AG04449 (cell line): ENCODE results near the gene SLC49A3.
"Not testable (repeated sequence)": the region's sequence is repeated elsewhere in the genome, so short reads cannot be mapped to it uniquely, and the experiment has no call there.

ENCODE experiments used
- CTCF ChIA-PET: fragments of 350-600 bp; formaldehyde crosslinking; extraction: SDS; loops from one replicate; lab custom pipeline; 2021; ENCODE audit warnings: antibody characterized with exemption; lab: Yijun Ruan, JAX
- POLR2A ChIA-PET: fragments of 400-600, 350-600 bp; formaldehyde crosslinking; extraction: SDS; loops from one replicate; lab custom pipeline; 2020; ENCODE audit warnings: antibody characterized with exemption, inconsistent platforms; lab: Yijun Ruan, JAX
- DNase-seq: peaks from one replicate; pipeline ENCODE4 v3.0.0-alpha.2; 2010; ENCODE audit warnings: low read depth, low spot score
- H3K4me3 ChIP-seq: 2 replicates; pipeline ENCODE4 v1.5.1; 2011; ENCODE audit warnings: low read depth, mild to moderate bottlenecking, control low read depth, low read length
- TF ChIP-seq, protein P1 (sequence below): IDR thresholded peaks from one replicate; pipeline ENCODE4 v1.5.1; 2011; ENCODE audit warnings: mild to moderate bottlenecking, moderate library complexity, low read length, control low read depth, inconsistent platforms; ENCODE audit not compliant: insufficient read depth; ENCODE audit errors: missing control alignments

Gene SLC49A3

DNA sequence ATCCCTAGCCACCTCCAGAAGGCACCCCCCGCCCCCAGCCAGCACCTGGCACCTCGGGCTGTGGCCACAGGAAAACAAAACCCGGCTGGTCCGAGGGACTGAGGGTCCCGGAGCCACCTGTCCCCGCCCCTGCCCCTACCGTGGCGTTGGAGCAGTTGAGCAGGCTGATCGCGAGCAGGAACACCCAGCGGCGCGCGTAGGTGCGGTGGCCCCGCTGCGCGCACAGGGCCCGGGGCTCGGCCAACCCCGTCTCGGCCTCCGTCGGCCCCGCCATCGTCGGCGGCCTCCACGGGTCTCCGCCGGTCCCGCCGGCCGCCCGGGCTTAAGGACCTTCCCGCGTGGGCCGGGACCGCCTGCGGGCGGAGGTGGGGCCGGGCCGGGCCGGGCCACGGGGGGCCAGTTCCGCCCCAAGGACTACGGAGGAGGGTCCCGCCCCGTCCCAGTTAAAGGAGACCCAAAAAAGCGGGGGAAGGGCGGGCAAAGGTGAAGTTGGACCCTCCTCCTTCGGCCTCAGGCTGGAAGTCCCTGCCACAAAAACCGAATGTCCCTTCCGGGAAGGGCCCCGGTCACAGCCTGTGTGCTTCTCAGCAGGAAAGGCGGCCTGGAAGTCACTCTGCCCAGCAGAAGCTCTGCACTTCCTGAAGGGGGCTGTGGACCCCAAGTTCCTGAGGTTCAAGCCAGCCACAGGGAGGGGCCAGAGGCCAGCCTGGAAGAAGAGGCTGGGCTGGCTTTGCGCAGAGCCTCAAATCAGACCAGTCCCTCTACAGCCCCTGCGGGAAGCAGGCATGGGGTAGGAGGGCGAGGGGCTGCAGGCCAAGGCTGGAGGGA lies at the start of gene SLC49A3:
SLC49A3 (minus strand) TSS at position 298 of the 828 bp plus-strand sequence; CDS start at position 274, 24 bp downstream.
- no peak for DNase-seq
- CTCF ChIA-PET, result no interaction called here
- H3K4me3 ChIP-seq, result peak within 1 kb of the TSS; percentile 8
- POLR2A ChIA-PET, result no interaction called here
- TF ChIP-seq, protein P1, sequence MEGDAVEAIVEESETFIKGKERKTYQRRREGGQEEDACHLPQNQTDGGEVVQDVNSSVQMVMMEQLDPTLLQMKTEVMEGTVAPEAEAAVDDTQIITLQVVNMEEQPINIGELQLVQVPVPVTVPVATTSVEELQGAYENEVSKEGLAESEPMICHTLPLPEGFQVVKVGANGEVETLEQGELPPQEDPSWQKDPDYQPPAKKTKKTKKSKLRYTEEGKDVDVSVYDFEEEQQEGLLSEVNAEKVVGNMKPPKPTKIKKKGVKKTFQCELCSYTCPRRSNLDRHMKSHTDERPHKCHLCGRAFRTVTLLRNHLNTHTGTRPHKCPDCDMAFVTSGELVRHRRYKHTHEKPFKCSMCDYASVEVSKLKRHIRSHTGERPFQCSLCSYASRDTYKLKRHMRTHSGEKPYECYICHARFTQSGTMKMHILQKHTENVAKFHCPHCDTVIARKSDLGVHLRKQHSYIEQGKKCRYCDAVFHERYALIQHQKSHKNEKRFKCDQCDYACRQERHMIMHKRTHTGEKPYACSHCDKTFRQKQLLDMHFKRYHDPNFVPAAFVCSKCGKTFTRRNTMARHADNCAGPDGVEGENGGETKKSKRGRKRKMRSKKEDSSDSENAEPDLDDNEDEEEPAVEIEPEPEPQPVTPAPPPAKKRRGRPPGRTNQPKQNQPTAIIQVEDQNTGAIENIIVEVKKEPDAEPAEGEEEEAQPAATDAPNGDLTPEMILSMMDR, result no peak

DNA sequence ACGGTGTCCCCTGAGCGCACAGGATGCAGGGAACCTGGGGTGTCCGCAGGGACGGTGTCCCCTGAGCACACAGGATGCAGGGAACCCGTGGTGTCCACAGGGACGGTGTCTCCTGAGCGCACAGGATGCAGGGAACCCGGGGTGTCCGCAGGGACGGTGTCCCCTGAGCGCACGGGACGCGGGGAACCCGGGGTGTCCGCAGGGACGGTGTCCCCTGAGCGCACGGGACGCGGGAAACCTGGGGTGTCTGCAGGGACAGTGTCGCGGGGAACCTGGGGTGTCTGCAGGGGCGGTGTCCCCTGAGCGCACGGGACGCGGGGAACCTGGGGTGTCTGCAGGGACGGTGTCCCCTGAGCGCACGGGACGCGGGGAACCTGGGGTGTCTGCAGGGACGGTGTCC lies 47.6 kb upstream of the SLC49A3 start:
- H3K4me3 ChIP-seq, DNase-seq, CTCF ChIA-PET, POLR2A ChIA-PET: not testable (repeated sequence)

DNA sequence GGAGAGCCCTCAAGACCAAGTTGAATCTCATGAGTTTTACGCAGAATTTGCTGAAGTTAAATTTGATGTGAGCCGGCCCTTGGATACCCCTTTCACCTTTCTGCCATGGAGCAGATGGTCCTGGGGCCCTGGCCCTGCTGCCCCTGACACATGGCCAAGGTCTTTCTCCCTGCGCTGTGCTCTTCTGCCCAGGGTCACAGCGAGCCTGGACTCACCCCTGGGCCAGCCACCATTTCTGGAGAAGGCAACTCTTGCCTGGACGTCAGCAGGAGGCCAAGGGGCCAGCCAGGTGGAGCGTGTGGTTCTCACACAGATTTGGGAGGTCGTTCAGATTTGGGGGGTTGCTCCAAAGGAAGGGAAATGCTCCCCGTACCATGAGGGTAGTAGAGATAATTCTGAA lies 46.6 kb upstream of the SLC49A3 start:
- TF ChIP-seq, protein P1, result no peak
- POLR2A ChIA-PET, result no interaction called here
- no peak for DNase-seq
- H3K4me3 ChIP-seq, result no peak overlapping the region
- CTCF ChIA-PET, result no interaction called here

DNA sequence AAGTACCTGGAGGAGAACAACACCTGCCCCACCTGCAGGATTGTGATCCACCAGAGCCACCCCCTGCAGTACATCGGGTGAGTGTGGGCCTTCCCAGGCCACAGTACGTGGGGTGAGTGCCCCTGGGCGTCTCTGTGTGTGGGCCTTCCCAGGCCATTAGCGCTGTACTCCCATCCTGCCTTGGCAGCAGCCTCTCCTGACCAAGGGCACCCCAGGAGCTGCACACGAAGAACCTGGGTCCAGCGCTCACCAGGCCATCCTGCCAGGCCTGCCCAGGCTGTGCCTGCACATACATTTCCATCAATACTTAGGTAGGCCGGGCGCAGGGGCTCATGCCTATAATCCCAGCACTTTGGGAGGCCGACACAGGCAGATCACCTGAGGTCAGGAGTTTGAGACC lies 46.0 kb upstream of the SLC49A3 start:
- CTCF ChIA-PET, result interaction anchor here (3.3 kb wide), 1 partner anchor 7 kb away, joined by 19 read pairs; no protein-coding TSS in a partner anchor
- POLR2A ChIA-PET, result no interaction called here
- no peak for DNase-seq
- H3K4me3 ChIP-seq, result no peak overlapping the region
- TF ChIP-seq, protein P1, result no peak

DNA sequence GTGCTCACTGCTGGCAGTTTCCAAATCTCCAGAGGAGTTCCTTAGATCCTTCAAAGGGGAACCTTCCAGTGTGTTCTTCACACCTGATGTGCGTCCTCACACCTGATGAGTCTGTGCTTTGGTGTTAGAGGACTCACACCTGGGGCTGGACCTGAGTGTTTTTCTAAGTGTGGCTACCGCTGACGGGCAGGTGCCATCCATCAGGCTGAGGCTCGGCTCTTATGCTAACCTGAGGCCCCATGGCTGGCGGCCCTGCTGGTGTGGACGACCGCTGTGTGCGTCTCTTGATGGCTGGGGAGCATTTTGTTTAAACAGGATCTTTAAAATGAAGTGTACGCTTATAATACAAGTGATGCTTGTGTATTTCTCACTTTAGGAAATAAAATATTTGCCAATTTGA lies 45.1 kb upstream of the SLC49A3 start:
- H3K4me3 ChIP-seq, result no peak overlapping the region
- TF ChIP-seq, protein P1, result no peak
- ChIA-PET POLR2A (no interaction called here), CTCF (interaction anchor here (3.3 kb wide), 1 partner anchor 8 kb away, joined by 19 read pairs; no protein-coding TSS in a partner anchor)
- no peak for DNase-seq

DNA sequence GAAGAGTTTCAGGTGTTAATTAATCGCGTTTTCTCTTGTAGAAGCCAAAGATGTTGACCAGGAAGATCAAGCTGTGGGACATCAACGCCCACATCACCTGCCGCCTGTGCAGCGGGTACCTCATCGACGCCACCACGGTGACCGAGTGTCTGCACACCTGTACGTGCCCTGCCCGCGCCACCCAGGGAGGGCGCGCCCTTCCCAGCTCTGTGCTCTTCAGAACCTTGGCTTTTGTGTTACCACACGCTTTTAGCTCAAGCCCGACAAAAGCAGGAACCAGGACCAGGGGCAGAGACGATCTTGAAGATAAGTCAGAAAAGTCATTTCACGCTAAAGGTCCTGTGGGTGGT lies 44.7 kb upstream of the SLC49A3 start:
- ChIA-PET POLR2A (no interaction called here), CTCF (interaction anchor here (3.3 kb wide), 1 partner anchor 8 kb away, joined by 19 read pairs; no protein-coding TSS in a partner anchor)
- TF ChIP-seq, protein P1, result no peak
- no peak overlapping the region for H3K4me3 ChIP-seq
- DNase-seq, result no peak
